Neuronal stem cell (in vitro differentiated cells): ENCODE measurements around the gene ATP2B1. TPM values are rescaled to one million over a fixed set of nuclear protein-coding genes. Genes with fewer than 3 reads are reported as not detected.

Experiments
- DNase-seq: peaks from one replicate; pipeline ENCODE4 v3.0.0-alpha.2; 2013; ENCODE audit warnings: low spot score
- H2AFZ ChIP-seq: one replicate; pipeline ENCODE4 v1.6.1; 2013; ENCODE audit warnings: mild to moderate bottlenecking, low read length, inconsistent platforms
- H2AK5ac ChIP-seq: 2 replicates; pipeline ENCODE4 v1.6.1; 2013; ENCODE audit warnings: low read depth, mild to moderate bottlenecking, inconsistent platforms, low read length, moderate library complexity, mixed read lengths
- H2BK120ac ChIP-seq: 2 replicates; pipeline ENCODE4 v1.6.1; 2013; ENCODE audit warnings: low read depth, mild to moderate bottlenecking, inconsistent platforms, low read length, moderate library complexity, mixed read lengths
- H2BK12ac ChIP-seq: one replicate; pipeline ENCODE4 v1.6.1; 2013; ENCODE audit warnings: low read length, inconsistent platforms
- H2BK15ac ChIP-seq: 2 replicates; pipeline ENCODE4 v1.6.1; 2013; ENCODE audit warnings: mild to moderate bottlenecking, low read length, inconsistent platforms, mixed read lengths
- H2BK5ac ChIP-seq: one replicate; pipeline ENCODE4 v1.6.1; 2013; ENCODE audit warnings: inconsistent platforms, mild to moderate bottlenecking, low read length, moderate library complexity
- H3K14ac ChIP-seq: one replicate; pipeline ENCODE4 v1.6.1; 2013; ENCODE audit warnings: low read length, inconsistent platforms
- H3K18ac ChIP-seq: 2 replicates; pipeline ENCODE4 v1.6.1; 2013; ENCODE audit warnings: low read length, inconsistent platforms
- H3K23ac ChIP-seq: 2 replicates; pipeline ENCODE4 v1.6.1; 2013; ENCODE audit warnings: low read depth, mild to moderate bottlenecking, mixed read lengths, low read length, inconsistent platforms; ENCODE audit not compliant: poor library complexity
- H3K27ac ChIP-seq: replicated peaks from 3 replicates; pipeline ENCODE4 v1.5.1; 2013; ENCODE audit warnings: low read length, inconsistent platforms
- H3K27me3 ChIP-seq, 3 experiments: 2 replicates each; pipeline ENCODE4 v1.6.1; 2013; ENCODE audit warnings: low read length in 3 of 3, mild to moderate bottlenecking in 2 of 3, inconsistent platforms in 1 of 3, low read depth in 1 of 3, mixed read lengths in 1 of 3, moderate library complexity in 1 of 3; ENCODE audit not compliant: control insufficient read depth in 3 of 3, insufficient read depth in 3 of 3
- H3K36me3 ChIP-seq, 2 donors: replicated peaks in 1 of 2; 2 replicates each; pipeline ENCODE4 v1.6.1; 2013; ENCODE audit warnings: low read length in 2 of 2; ENCODE audit not compliant: control insufficient read depth in 2 of 2, insufficient read depth in 2 of 2
- H3K4ac ChIP-seq: 2 replicates; pipeline ENCODE4 v1.6.1; 2013; ENCODE audit warnings: inconsistent platforms, mild to moderate bottlenecking, low read length, moderate library complexity
- H3K4me1 ChIP-seq, 2 donors: 1 replicate in 1 of 2; 2 replicates in 1 of 2; pipeline ENCODE4 v1.6.1; 2013; ENCODE audit warnings: low read length in 2 of 2, low read depth in 1 of 2; ENCODE audit not compliant: control insufficient read depth in 2 of 2, insufficient read depth in 1 of 2
- H3K4me2 ChIP-seq: one replicate; pipeline ENCODE4 v1.6.1; 2013; ENCODE audit warnings: mild to moderate bottlenecking, low read length, inconsistent platforms; ENCODE audit not compliant: insufficient read depth, poor library complexity, severe bottlenecking
- H3K4me3 ChIP-seq, 2 donors: 2 replicates each; pipeline ENCODE4 v1.5.1; 2013; ENCODE audit warnings: low read length in 2 of 2, mild to moderate bottlenecking in 2 of 2, inconsistent platforms in 1 of 2, moderate library complexity in 1 of 2
- H3K79me1 ChIP-seq: one replicate; pipeline ENCODE4 v1.6.1; 2013; ENCODE audit warnings: low read depth, mild to moderate bottlenecking, inconsistent platforms, low read length, moderate library complexity
- H3K9ac ChIP-seq: one replicate; pipeline ENCODE4 v1.6.1; 2013; ENCODE audit warnings: mild to moderate bottlenecking, low read depth, low read length, inconsistent platforms; ENCODE audit not compliant: poor library complexity
- H3K9me3 ChIP-seq, 2 donors: replicated peaks in 1 of 2; 2 replicates each; pipeline versions ENCODE3 to v1.6.1; 2013; ENCODE audit warnings: low read length in 2 of 2, mild to moderate bottlenecking in 2 of 2, inconsistent platforms in 1 of 2, low read depth in 1 of 2, mixed read lengths in 1 of 2, moderate library complexity in 1 of 2; ENCODE audit not compliant: control insufficient read depth in 2 of 2, insufficient read depth in 1 of 2
- H4K8ac ChIP-seq: one replicate; pipeline ENCODE4 v1.6.1; 2013; ENCODE audit warnings: low read depth, mild to moderate bottlenecking, inconsistent platforms, low read length, moderate library complexity
- H4K91ac ChIP-seq: one replicate; pipeline ENCODE4 v1.6.1; 2013; ENCODE audit warnings: low read length, low read depth, mild to moderate bottlenecking, inconsistent platforms; ENCODE audit not compliant: poor library complexity
- WGBS, 2 donors: extraction: QIAGEN DNeasy Blood & Tissue Kit; methylation state at CpG; one replicate each; pipeline ENCODE4 v1.1.7; 2013; ENCODE audit warnings: missing lambda C conversion rate in 2 of 2, mixed read lengths in 1 of 2; ENCODE audit not compliant: insufficient read length in 2 of 2, insufficient replicate concordance in 1 of 2; ENCODE audit errors: extremely low coverage in 2 of 2; 5-methylcytosine and 5-hydroxymethylcytosine counted together
- small RNA-seq: library from polyadenylated mRNA; stranded (forward); fragments of <200 nt; extraction: miRNeasy Mini kit (QIAGEN cat#:217004); gene quantifications from one replicate; pipeline ENCODE3, GENCODE V24; 2013; ENCODE audit not compliant: insufficient read depth

The ATP2B1 gene

DNA sequence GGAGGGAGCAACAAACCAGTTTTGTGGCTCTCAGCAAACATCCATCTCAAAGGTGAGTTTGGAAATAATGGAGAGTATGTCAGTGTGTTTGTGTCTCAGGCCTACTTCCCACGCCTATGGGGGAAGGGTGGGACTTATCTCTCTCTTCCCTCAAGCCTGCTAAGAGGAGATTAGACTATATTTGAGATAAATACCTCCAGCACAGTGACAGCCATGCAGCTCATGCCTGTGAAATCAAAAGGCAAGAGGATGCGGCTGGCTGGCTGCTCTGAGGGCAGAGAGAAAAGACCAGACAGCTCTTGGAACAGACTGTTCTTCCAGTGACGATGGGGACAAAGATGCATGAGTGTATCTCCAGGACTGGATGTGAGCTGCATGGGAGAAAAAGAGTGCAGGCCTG, 168.1 kb downstream of the ATP2B1 start:
- H2AK5ac ChIP-seq = no peak overlapping the region
- H2BK12ac ChIP-seq = no peak overlapping the region
- no peak overlapping the region for H3K23ac ChIP-seq
- no CpG with 5 or more reads among the region's 3 CpGs for WGBS, 2 donors
- no peak overlapping the region for H3K9ac ChIP-seq
- no peak overlapping the region for H2BK5ac ChIP-seq
- no peak overlapping the region for H2AFZ ChIP-seq
- no peak overlapping the region for H4K8ac ChIP-seq
- no peak overlapping the region for H3K4ac ChIP-seq
- no peak overlapping the region for H2BK120ac ChIP-seq
- H3K18ac ChIP-seq = no peak overlapping the region
- no peaks in the 10 kb centered on the region for H3K9me3 ChIP-seq
- H4K91ac ChIP-seq = no peak overlapping the region
- H3K4me1 ChIP-seq = peaks cover 4 to 8% of the 10 kb centered on the region in 2 donors
- no peak for DNase-seq
- no peak overlapping the region for H3K4me3 ChIP-seq
- no peak overlapping the region for H2BK15ac ChIP-seq
- no peaks in the 10 kb centered on the region for H3K27me3 ChIP-seq
- H3K36me3 ChIP-seq = no peaks in the 10 kb centered on the region
- no peak overlapping the region for H3K27ac ChIP-seq
- H3K4me2 ChIP-seq = no peak overlapping the region
- H3K14ac ChIP-seq = no peak overlapping the region
- no peaks in the 10 kb centered on the region for H3K79me1 ChIP-seq

DNA sequence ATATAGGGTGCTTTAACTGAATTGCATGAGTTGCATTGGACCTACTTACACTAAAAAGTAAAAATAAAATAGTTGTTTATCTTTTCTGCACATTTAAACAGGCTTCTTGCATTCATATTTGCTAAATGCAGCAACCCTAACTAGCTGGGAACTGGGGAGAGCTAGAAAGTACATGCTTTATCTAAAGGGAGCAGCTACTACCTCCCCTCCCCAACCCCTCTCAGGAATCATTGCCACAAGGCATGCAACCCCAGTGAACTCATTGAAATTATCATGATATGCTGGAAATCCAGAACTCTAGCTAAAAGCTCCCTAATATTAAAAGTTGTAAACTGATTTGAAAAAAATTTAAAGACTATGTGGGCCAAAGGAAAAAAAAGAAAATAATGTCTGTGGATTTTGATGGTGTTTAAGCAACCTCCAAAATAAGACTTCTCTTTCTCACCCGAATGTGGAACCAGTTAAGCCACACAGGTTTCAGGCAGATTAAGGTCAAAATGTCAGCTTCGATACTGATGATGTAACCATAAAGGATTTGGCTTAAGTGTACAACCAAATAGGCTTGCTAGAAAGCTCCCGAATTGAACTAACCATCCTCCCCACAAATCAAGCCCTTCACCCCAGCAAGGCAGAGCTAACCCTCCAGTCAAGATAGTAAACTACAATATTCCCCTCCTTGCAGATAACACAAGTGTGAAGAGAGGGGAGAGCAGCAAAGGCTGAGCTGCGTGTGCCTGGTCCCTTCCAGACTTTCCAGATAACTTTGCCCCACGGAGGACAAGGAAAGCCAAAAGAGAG, 169.0 kb downstream of the ATP2B1 start:
- Histone ChIP-seq H3K9ac (no peak overlapping the region), H3K18ac (no peak overlapping the region), H3K4me3 (no peak overlapping the region), H2BK120ac (no peak overlapping the region), H2BK5ac (no peak overlapping the region), H3K4me1 (peaks cover 3 to 5% of the 10 kb centered on the region in 2 donors), H3K27me3 (no peaks in the 10 kb centered on the region), H3K4ac (no peak overlapping the region), H2AK5ac (no peak overlapping the region), H2BK12ac (no peak overlapping the region), H3K27ac (no peak overlapping the region), H3K14ac (no peak overlapping the region), H3K36me3 (no peaks in the 10 kb centered on the region), H3K79me1 (no peaks in the 10 kb centered on the region), H2BK15ac (no peak overlapping the region), H3K4me2 (no peak overlapping the region), H3K9me3 (no peaks in the 10 kb centered on the region), H3K23ac (no peak overlapping the region), H4K8ac (no peak overlapping the region), H4K91ac (no peak overlapping the region), H2AFZ (no peak overlapping the region)
- WGBS, 2 donors = no CpG with 5 or more reads among the region's 5 CpGs
- no peak for DNase-seq

DNA sequence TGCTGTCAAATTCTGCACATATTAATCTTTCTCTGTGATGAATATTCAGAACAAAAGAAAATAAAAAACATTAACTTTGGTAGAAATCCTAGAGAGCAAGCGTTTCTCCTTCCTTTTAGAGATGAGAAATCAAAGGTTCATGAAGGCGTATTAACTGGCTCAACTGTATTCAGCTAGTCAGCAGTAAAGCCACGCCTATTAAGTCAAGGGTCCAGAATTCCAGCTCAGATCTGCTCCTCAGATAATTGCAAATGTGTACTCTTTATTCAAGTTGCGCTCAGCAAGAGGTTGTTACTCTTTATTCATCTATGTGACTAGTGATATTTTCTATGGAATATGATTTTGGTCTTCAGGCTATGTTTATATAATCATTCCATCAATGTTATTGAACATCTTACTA, 169.7 kb downstream of the ATP2B1 start:
- DNase-seq = no peak
- Histone ChIP-seq H3K4me2 (no peak overlapping the region), H3K4me1 (peaks cover 0 to under 1% of the 10 kb centered on the region in 2 donors), H3K18ac (no peak overlapping the region), H3K4ac (no peak overlapping the region), H3K14ac (no peak overlapping the region), H2BK5ac (no peak overlapping the region), H3K4me3 (no peak overlapping the region), H2BK15ac (no peak overlapping the region), H3K9me3 (peaks cover 0 to under 1% of the 10 kb centered on the region in 2 donors), H3K27ac (no peak overlapping the region), H2BK12ac (no peak overlapping the region), H3K36me3 (no peaks in the 10 kb centered on the region), H2AFZ (no peak overlapping the region), H3K9ac (no peak overlapping the region), H2AK5ac (no peak overlapping the region), H2BK120ac (no peak overlapping the region), H3K23ac (no peak overlapping the region), H3K27me3 (no peaks in the 10 kb centered on the region), H4K91ac (no peak overlapping the region), H4K8ac (no peak overlapping the region), H3K79me1 (no peaks in the 10 kb centered on the region)
- WGBS, 2 donors = no CpG with 5 or more reads among the region's 4 CpGs

Small RNA genes lying within 50 kb of the gene (small RNA-seq; reads per million reads assigned to genes)
- not detected for gene AC025034.2
- gene RNA5SP365 = not detected
- not detected for gene RNU6-148P
